Keratinocyte (primary cell): ENCODE data around the gene LAMA3. TPM values are rescaled to one million over a fixed set of nuclear protein-coding genes. Genes with fewer than 3 reads are reported as not detected.

Source experiments
- DNase-seq: peaks from one replicate; pipeline ENCODE4 v3.0.0-alpha.2; 2011; ENCODE audit warnings: low read depth, missing footprints, low spot score
- FAIRE-seq: peaks from 2 replicates; lab custom pipeline; 2011; peaks lifted over from hg19 to GRCh38; lab: Jason Lieb, UNC
- H2AFZ ChIP-seq: 2 replicates; pipeline ENCODE4 v1.6.0; 2012; ENCODE audit warnings: low read length, control low read depth, inconsistent platforms; ENCODE audit not compliant: control insufficient read depth
- H3K27ac ChIP-seq: 2 replicates; pipeline ENCODE4 v1.5.1; 2011; ENCODE audit warnings: low read length; ENCODE audit not compliant: control insufficient read depth, insufficient read depth
- H3K27me3 ChIP-seq: 3 replicates; pipeline ENCODE4 v1.6.0; 2011; ENCODE audit warnings: low read length; ENCODE audit not compliant: control insufficient read depth, insufficient read depth; ENCODE audit errors: extremely low read depth
- H3K36me3 ChIP-seq, 2 experiments: 2 replicates in 1 of 2; 3 replicates in 1 of 2; pipeline ENCODE4 v1.5.1; 2011; ENCODE audit warnings: low read length in 2 of 2, mild to moderate bottlenecking in 1 of 2; ENCODE audit not compliant: control insufficient read depth in 2 of 2, insufficient read depth in 2 of 2; ENCODE audit errors: extremely low read depth in 1 of 2
- H3K4me1 ChIP-seq: 3 replicates; pipeline ENCODE4 v1.5.1; 2011; ENCODE audit warnings: low read length; ENCODE audit not compliant: control insufficient read depth, insufficient read depth; ENCODE audit errors: extremely low read depth
- H3K4me2 ChIP-seq: 3 replicates; pipeline ENCODE4 v1.6.0; 2011; ENCODE audit warnings: low read depth, low read length; ENCODE audit not compliant: control insufficient read depth, insufficient read depth; ENCODE audit errors: extremely low read depth
- H3K4me3 ChIP-seq, 3 experiments: fragments of 200-600 bp in 1 of 3; sonication (generic) in 1 of 3; 2 replicates in 2 of 3; 3 replicates in 1 of 3; pipeline ENCODE4 v1.5.1; 2011 to 2016; ENCODE audit warnings: low read length in 3 of 3, mild to moderate bottlenecking in 3 of 3, control low read depth in 2 of 3, inconsistent platforms in 1 of 3, low read depth in 1 of 3, mixed read lengths in 1 of 3, mixed run types in 1 of 3, moderate library complexity in 1 of 3; ENCODE audit not compliant: control insufficient read depth in 2 of 3, insufficient read depth in 2 of 3; ENCODE audit errors: extremely low read depth in 1 of 3
- H3K79me2 ChIP-seq: 2 replicates; pipeline ENCODE4 v1.6.0; 2012; ENCODE audit warnings: low read length; ENCODE audit not compliant: control insufficient read depth, insufficient read depth
- H3K9ac ChIP-seq: 3 replicates; pipeline ENCODE4 v1.6.0; 2011; ENCODE audit warnings: low read length; ENCODE audit not compliant: control insufficient read depth, insufficient read depth; ENCODE audit errors: extremely low read depth
- H3K9me1 ChIP-seq: 3 replicates; pipeline ENCODE4 v1.6.0; 2011; ENCODE audit warnings: low read length; ENCODE audit not compliant: control insufficient read depth, insufficient read depth; ENCODE audit errors: extremely low read depth
- H3K9me3 ChIP-seq: 2 replicates; pipeline ENCODE4 v1.5.1; 2012; ENCODE audit warnings: low read depth, low read length; ENCODE audit not compliant: control insufficient read depth
- H4K20me1 ChIP-seq: 3 replicates; pipeline ENCODE4 v1.6.0; 2011; ENCODE audit warnings: low read length; ENCODE audit not compliant: control insufficient read depth, insufficient read depth; ENCODE audit errors: extremely low read depth
- EZH2 ChIP-seq: IDR thresholded peaks from one replicate; pipeline ENCODE4 v1.6.1; 2012; ENCODE audit warnings: inconsistent platforms, mild to moderate bottlenecking, low read length, moderate library complexity
- dilution Hi-C: fragments of 300-500 bp; cut with MboI; formaldehyde crosslinking; loops from one replicate; pipeline ENCODE4 v1.7.0; 2020; ENCODE audit warnings: low sequenced_read_pairs; ENCODE audit not compliant: extremely low pct_ligation_motif_present
- polyA plus RNA-seq, 5 experiments: library from polyadenylated mRNA; depleted of rRNA in 3 of 5; stranded (reverse) in 3 of 5; stranded (forward) in 1 of 5; unstranded in 1 of 5; fragments of >200 nt; gene quantifications; 1 replicate in 1 of 5; 2 replicates in 3 of 5; 3 replicates in 1 of 5; pipeline versions ENCODE4 v1.2.1 to v1.2.3, GENCODE V29; 2011 to 2012; ENCODE audit warnings: missing spikeins in 2 of 5, low read depth in 1 of 5, low replicate concordance in 1 of 5
- TF ChIP-seq, protein P1 (sequence below), 3 experiments: IDR thresholded peaks in 1 of 3; conservative IDR thresholded peaks in 1 of 3; optimal IDR thresholded peaks in 1 of 3; 2 replicates in 2 of 3; 3 replicates in 1 of 3; pipeline versions ENCODE3 to v1.5.1; 2011; ENCODE audit warnings: low read length in 3 of 3, mild to moderate bottlenecking in 3 of 3, moderate library complexity in 2 of 3, control low read depth in 1 of 3, inconsistent platforms in 1 of 3; ENCODE audit not compliant: insufficient read depth in 2 of 3; ENCODE audit errors: extremely low read depth in 1 of 3

The LAMA3 gene
- polyA plus RNA-seq, 1 donor (not counting 4 experiments of a cell fraction or from before 2014, with no cell fraction given), result 1,944 TPM

DNA sequence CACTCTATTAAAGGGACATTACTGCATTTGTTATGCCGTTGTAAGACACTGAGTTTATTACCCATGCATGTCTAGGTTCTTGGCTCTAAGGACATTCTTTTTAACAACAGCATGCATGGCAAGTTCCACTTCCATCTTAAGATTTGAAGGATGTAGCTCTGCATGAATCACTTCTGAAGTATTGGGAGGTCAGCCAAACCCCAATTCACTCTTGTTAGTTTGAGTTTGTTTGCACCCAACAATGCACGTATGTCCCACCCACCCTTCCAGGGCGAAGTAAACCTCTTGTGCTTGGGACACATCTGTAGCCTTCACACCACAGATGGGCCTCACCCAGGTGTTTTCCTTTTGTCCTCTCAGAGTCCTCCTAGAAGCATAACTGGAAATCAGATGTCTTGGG, 5.6 kb upstream of the LAMA3 start:
- Histone ChIP-seq H3K27ac (no peak overlapping the region), H3K4me1 (peaks cover 12% of the 10 kb centered on the region), H3K36me3 (no peaks in the 10 kb centered on the region), H3K4me2 (peak overlapping the region; percentile 19), H3K4me3 (no peak overlapping the region), H2AFZ (no peak overlapping the region), H4K20me1 (no peaks in the 10 kb centered on the region), H3K9me3 (no peaks in the 10 kb centered on the region), H3K79me2 (no peaks in the 10 kb centered on the region), H3K9ac (no peak overlapping the region), H3K9me1 (no peaks in the 10 kb centered on the region), H3K27me3 (no peaks in the 10 kb centered on the region)
- no peak for TF ChIP-seq EZH2
- TF ChIP-seq, protein P1, sequence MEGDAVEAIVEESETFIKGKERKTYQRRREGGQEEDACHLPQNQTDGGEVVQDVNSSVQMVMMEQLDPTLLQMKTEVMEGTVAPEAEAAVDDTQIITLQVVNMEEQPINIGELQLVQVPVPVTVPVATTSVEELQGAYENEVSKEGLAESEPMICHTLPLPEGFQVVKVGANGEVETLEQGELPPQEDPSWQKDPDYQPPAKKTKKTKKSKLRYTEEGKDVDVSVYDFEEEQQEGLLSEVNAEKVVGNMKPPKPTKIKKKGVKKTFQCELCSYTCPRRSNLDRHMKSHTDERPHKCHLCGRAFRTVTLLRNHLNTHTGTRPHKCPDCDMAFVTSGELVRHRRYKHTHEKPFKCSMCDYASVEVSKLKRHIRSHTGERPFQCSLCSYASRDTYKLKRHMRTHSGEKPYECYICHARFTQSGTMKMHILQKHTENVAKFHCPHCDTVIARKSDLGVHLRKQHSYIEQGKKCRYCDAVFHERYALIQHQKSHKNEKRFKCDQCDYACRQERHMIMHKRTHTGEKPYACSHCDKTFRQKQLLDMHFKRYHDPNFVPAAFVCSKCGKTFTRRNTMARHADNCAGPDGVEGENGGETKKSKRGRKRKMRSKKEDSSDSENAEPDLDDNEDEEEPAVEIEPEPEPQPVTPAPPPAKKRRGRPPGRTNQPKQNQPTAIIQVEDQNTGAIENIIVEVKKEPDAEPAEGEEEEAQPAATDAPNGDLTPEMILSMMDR (optimal IDR thresholded peaks at IDR 0.05 in 1 of 3, IDR thresholded peaks at IDR 0.05 in 1 of 3, conservative IDR thresholded peaks at IDR 0.05 in 1 of 3; ENCODE audit: extremely low read depth in 1 of 3, insufficient read depth in 2 of 3, low read length in 3 of 3), result no peak
- FAIRE-seq (no peak), DNase-seq (no peak)
- dilution Hi-C loops, result no loop called here

DNA sequence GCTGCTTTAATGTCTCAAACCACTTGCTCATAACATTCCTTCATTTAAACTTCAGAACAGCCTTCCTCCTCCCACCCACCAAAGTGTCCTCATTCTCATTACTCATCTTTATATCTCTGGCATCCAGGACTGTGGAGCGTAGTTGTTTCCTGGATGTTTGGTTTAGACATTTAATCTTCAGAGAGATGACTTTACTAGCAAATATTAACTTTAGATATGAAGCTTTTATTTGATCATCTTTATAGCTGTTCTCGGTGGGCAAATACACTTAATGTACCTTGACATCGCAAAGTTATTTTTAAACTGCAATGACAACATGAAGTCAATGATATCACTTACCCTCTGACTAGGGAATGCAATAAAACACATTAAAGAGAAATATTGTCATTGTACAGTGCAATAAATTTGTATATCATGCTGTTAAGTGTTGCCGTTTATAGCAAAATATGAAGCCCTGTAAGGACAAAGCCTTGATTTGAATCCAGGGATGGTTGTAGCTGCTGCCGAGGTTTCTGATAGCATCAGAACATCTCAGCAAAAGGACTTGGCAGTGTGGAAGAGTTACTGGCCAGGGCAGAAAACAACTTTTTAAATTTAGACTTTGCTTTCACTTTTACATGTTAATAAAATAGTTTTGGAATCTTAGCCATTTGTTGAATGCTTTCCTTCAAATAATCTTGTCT, 4.6 kb upstream of the LAMA3 start:
- Histone ChIP-seq H3K27ac (no peak overlapping the region), H3K9me1 (no peaks in the 10 kb centered on the region), H2AFZ (peak overlapping the region; percentile 19), H3K27me3 (no peaks in the 10 kb centered on the region), H3K79me2 (no peaks in the 10 kb centered on the region), H3K4me2 (peak overlapping the region; percentile 39), H3K4me3 (no peak overlapping the region), H3K36me3 (no peaks in the 10 kb centered on the region), H3K9ac (no peak overlapping the region), H3K9me3 (no peaks in the 10 kb centered on the region), H4K20me1 (no peaks in the 10 kb centered on the region), H3K4me1 (peaks cover 20% of the 10 kb centered on the region)
- TF ChIP-seq, protein P1 (optimal IDR thresholded peaks at IDR 0.05 in 1 of 3, IDR thresholded peaks at IDR 0.05 in 1 of 3, conservative IDR thresholded peaks at IDR 0.05 in 1 of 3; ENCODE audit: extremely low read depth in 1 of 3, insufficient read depth in 2 of 3, low read length in 3 of 3), result no peak
- TF ChIP-seq EZH2, result no peak
- dilution Hi-C loops, result no loop called here
- peak; percentile 53 for FAIRE-seq
- no peak for DNase-seq
